ENCODE data around the gene PIRT. TPM values are rescaled to one million over a fixed set of nuclear protein-coding genes. Genes with fewer than 3 reads are reported as not detected.

The PIRT gene
- total and polyA plus RNA-seq, 2 of the 8 experiments (the other 6 are each of a cell fraction or from before 2014, with no cell fraction given), result 0.03 TPM; not detected in 1

DNA sequence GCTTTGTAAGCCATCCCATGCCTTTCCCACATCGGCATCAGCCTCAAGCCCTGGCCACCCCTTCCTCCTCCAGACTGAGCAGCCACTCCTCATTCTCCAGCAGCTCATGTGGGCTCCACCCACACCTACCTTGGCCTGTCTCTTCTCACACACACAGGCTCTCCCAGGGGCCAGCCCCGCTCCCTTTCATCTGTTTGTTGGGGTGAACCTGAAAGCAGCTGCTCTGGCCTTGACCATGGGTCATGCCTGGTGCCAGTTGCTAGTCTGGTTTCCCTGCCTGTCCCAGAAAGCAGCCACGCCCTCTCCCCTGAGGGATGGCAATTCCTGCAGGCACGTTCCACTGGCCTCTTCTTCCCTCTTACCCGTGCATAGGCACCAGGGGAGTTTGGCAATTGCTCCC lies 22.6 kb downstream of the PIRT start:
- H3K23me2 ChIP-seq (ENCODE audit: low read depth, low read length), result no peaks in the 10 kb centered on the region
- ChIA-PET CTCF (ENCODE audit: partially characterized antibody) (interaction anchor here (1.1 to 1.9 kb wide), 4 partner anchors 10 to 78 kb away, joined by 3 to 5 read pairs (median 4); no protein-coding TSS in a partner anchor), POLR2A (ENCODE audit: partially characterized antibody) (interaction anchor here (1.2 kb wide), 1 partner anchor 23 kb away, joined by 3 read pairs; the partner anchor contains the start of gene PIRT)
- no peak overlapping the region for H2AK5ac ChIP-seq (ENCODE audit: low read depth, low read length)
- no peak overlapping the region for H3K56ac ChIP-seq (replicated peaks; ENCODE audit: insufficient read length, low read depth, low read length)
- H3K4me3 ChIP-seq (ENCODE audit: extremely low read depth in 1 of 4, insufficient read depth in 2 of 4, low read depth in 3 of 4, low read length in 4 of 4), result no peak overlapping the region
- H3K4me2 ChIP-seq (ENCODE audit: insufficient read depth in 1 of 2, low read depth in 2 of 2, low read length in 2 of 2), result no peak overlapping the region
- H4K20me1 ChIP-seq (replicated peaks in 1 of 2; ENCODE audit: control insufficient read depth in 1 of 2, insufficient read depth in 2 of 2, low read length in 2 of 2), result no peaks in the 10 kb centered on the region
- H4K91ac ChIP-seq (replicated peaks; ENCODE audit: insufficient read length, low read length), result no peak overlapping the region
- no peaks in the 10 kb centered on the region for H3K79me1 ChIP-seq (ENCODE audit: low read depth, low read length)
- DNase-seq (ENCODE audit: low read depth in 1 of 2, low spot score in 2 of 2) (no peak), FAIRE-seq (no peak)
- no peak overlapping the region for H3K27ac ChIP-seq (ENCODE audit: low read depth, low read length)
- H3K9ac ChIP-seq (replicated peaks in 1 of 4; ENCODE audit: extremely low read depth in 1 of 4, low read depth in 3 of 4, low read length in 3 of 4), result no peak overlapping the region
- H4K8ac ChIP-seq (ENCODE audit: extremely low read depth, insufficient read depth, low read length), result no peak overlapping the region
- no peak overlapping the region for H4K5ac ChIP-seq (ENCODE audit: insufficient read length, low read depth, low read length)
- H2BK120ac ChIP-seq (replicated peaks; ENCODE audit: low read depth, low read length), result no peak overlapping the region
- H2BK12ac ChIP-seq (ENCODE audit: low read depth, low read length), result no peak overlapping the region
- no peaks in the 10 kb centered on the region for H3K27me3 ChIP-seq (replicated peaks in 1 of 4; ENCODE audit: control insufficient read depth in 3 of 4, extremely low read depth in 1 of 4, insufficient read depth in 3 of 4, low read length in 3 of 4)
- peak overlapping the region; percentile 59 for H3K4ac ChIP-seq (replicated peaks; ENCODE audit: insufficient read length, low read depth, low read length)
- no peak overlapping the region for H2BK5ac ChIP-seq (ENCODE audit: low read depth, low read length)
- H2BK20ac ChIP-seq (ENCODE audit: low read length), result no peak overlapping the region
- no peaks in the 10 kb centered on the region for H3K9me3 ChIP-seq (ENCODE audit: insufficient read depth in 2 of 2, low read depth in 1 of 2, low read length in 1 of 2)
- no peak overlapping the region for H2BK15ac ChIP-seq (ENCODE audit: low read length)
- no peak overlapping the region for H2AFZ ChIP-seq (ENCODE audit: low read length)
- no peak overlapping the region for H3K14ac ChIP-seq (ENCODE audit: insufficient read length)
- 86% methylated on average over 5 of the region's 5 CpGs; no CpG with 5 or more reads in 1 of the 2 experiments for WGBS, 2 experiments (ENCODE audit: extremely low coverage in 1 of 2, insufficient coverage in 1 of 2, insufficient read length in 1 of 2, insufficient replicate concordance in 2 of 2, low coverage in 1 of 2, low lambda C conversion rate in 2 of 2, missing lambda C conversion rate in 1 of 2)
- no peaks in the 10 kb centered on the region for H3K36me3 ChIP-seq (ENCODE audit: control insufficient read depth in 2 of 4, insufficient read depth in 4 of 4, low read length in 3 of 4)
- no peaks in the 10 kb centered on the region for H3K4me1 ChIP-seq (replicated peaks in 1 of 4; ENCODE audit: control insufficient read depth in 3 of 4, insufficient read depth in 4 of 4, low read length in 3 of 4)
- H3K79me2 ChIP-seq (ENCODE audit: control insufficient read depth in 1 of 2, insufficient read depth in 2 of 2, low read length in 2 of 2), result no peaks in the 10 kb centered on the region
- H3K18ac ChIP-seq (ENCODE audit: extremely low read depth, low read length), result no peak overlapping the region
- H3K23ac ChIP-seq (ENCODE audit: insufficient read length), result no peak overlapping the region

All from H1 (cell line).